Chondrocyte (in vitro differentiated cells): ENCODE measurements around the gene GPC6. TPM values are rescaled to one million over a fixed set of nuclear protein-coding genes. Genes with fewer than 3 reads are reported as not detected.

ENCODE experiments used
- DNase-seq: peaks from one replicate; pipeline ENCODE4 v3.0.0; 2021; ENCODE audit warnings: mixed read lengths, low spot score
- H3K27ac Mint-ChIP-seq: one replicate; pipeline ENCODE4 v1.8.0; 2021; ENCODE audit warnings: mild to moderate bottlenecking, moderate library complexity, mixed read lengths; ENCODE audit not compliant: unreplicated experiment
- H3K27me3 Mint-ChIP-seq: 2 replicates; pipeline ENCODE4 v1.8.0; 2021; ENCODE audit warnings: low read depth, mixed read lengths
- H3K36me3 Mint-ChIP-seq: 2 replicates; pipeline ENCODE4 v1.8.0; 2021; ENCODE audit warnings: low read depth, mixed read lengths
- H3K4me1 Mint-ChIP-seq: 2 replicates; pipeline ENCODE4 v1.8.0; 2021; ENCODE audit warnings: low read depth, mild to moderate bottlenecking, mixed read lengths
- H3K4me3 Mint-ChIP-seq: one replicate; pipeline ENCODE4 v1.8.0; 2021; ENCODE audit warnings: mild to moderate bottlenecking, moderate library complexity, mixed read lengths; ENCODE audit not compliant: unreplicated experiment
- H3K9me3 Mint-ChIP-seq: 2 replicates; pipeline ENCODE4 v1.8.0; 2021; ENCODE audit warnings: low read depth, mixed read lengths
- total RNA-seq: library from RNA; stranded (reverse); gene quantifications from 3 replicates; pipeline ENCODE4 v1.2.1, GENCODE V29; 2021
- TF ChIP-seq, protein P1 (sequence below): fragments of 200-600 bp; sonication (generic); IDR thresholded peaks from 2 replicates; pipeline ENCODE4 v1.5.0; 2021; ENCODE audit warnings: antibody characterized with exemption, mild to moderate bottlenecking, moderate library complexity

Gene GPC6
- total RNA-seq, 1 donor from 2014 or later: 76.1 TPM

GRCh38 chr13:93283255-93283654 lies 56.6 kb downstream of the GPC6 start:
- H3K9me3 Mint-ChIP-seq: no peaks in the 10 kb centered on the region
- H3K36me3 Mint-ChIP-seq: no peaks in the 10 kb centered on the region
- TF ChIP-seq, protein P1, sequence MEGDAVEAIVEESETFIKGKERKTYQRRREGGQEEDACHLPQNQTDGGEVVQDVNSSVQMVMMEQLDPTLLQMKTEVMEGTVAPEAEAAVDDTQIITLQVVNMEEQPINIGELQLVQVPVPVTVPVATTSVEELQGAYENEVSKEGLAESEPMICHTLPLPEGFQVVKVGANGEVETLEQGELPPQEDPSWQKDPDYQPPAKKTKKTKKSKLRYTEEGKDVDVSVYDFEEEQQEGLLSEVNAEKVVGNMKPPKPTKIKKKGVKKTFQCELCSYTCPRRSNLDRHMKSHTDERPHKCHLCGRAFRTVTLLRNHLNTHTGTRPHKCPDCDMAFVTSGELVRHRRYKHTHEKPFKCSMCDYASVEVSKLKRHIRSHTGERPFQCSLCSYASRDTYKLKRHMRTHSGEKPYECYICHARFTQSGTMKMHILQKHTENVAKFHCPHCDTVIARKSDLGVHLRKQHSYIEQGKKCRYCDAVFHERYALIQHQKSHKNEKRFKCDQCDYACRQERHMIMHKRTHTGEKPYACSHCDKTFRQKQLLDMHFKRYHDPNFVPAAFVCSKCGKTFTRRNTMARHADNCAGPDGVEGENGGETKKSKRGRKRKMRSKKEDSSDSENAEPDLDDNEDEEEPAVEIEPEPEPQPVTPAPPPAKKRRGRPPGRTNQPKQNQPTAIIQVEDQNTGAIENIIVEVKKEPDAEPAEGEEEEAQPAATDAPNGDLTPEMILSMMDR: no peak
- DNase-seq: no peak
- no peaks in the 10 kb centered on the region for H3K4me1 Mint-ChIP-seq
- no peak overlapping the region for H3K4me3 Mint-ChIP-seq
- no peaks in the 10 kb centered on the region for H3K27me3 Mint-ChIP-seq
- no peak overlapping the region for H3K27ac Mint-ChIP-seq

GRCh38 chr13:93284064-93284463 lies 57.5 kb downstream of the GPC6 start:
- Mint-ChIP-seq H3K4me1 (peaks cover 2% of the 10 kb centered on the region), H3K9me3 (no peaks in the 10 kb centered on the region), H3K36me3 (no peaks in the 10 kb centered on the region), H3K27me3 (no peaks in the 10 kb centered on the region), H3K27ac (no peak overlapping the region), H3K4me3 (no peak overlapping the region)
- TF ChIP-seq, protein P1: no peak
- no peak for DNase-seq

DNA sequence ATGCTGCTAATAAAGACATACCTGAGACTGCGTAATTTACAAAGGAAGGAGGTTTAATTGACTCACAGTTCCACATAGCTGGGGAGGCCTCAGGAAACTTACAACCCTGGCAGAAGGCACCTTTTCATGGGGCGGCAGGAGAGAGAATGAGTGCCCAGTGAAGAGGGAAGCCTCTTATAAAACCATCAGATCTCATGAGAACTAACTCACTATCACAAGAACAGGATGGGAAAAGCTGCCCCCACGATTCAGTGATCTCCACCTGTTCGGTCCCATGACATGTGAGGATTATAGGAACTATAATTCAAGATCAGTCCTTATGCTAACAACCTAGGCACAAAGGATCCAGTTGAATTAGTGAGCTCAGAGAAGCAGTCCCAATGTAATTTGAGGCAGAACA lies 59.4 kb downstream of the GPC6 start:
- H3K36me3 Mint-ChIP-seq: no peaks in the 10 kb centered on the region
- H3K27ac Mint-ChIP-seq: no peak overlapping the region
- H3K4me1 Mint-ChIP-seq: peaks cover 18% of the 10 kb centered on the region
- DNase-seq: no peak
- TF ChIP-seq, protein P1: no peak
- H3K9me3 Mint-ChIP-seq: no peaks in the 10 kb centered on the region
- H3K27me3 Mint-ChIP-seq: no peaks in the 10 kb centered on the region
- no peak overlapping the region for H3K4me3 Mint-ChIP-seq

DNA sequence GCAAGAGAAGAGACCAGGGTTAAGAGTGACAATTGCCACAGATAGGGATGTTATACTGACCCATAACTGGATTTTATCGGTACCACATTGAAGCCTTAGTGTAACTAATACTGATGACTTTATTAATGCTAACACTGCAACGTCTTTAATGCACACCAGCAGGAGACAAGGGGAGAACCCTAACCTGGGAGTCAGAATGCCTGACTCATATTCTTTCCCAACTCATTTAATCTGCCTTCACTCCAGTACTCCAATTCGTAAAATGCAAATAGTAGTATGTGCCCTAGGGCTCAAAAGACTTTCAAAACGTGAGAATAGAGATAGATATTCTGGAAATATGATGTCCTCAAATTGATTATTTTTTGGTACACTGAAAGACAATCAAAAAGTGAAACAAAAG lies 62.4 kb downstream of the GPC6 start:
- H3K27me3 Mint-ChIP-seq: no peaks in the 10 kb centered on the region
- H3K4me1 Mint-ChIP-seq: peaks cover 20% of the 10 kb centered on the region
- no peaks in the 10 kb centered on the region for H3K9me3 Mint-ChIP-seq
- DNase-seq: no peak
- no peak overlapping the region for H3K4me3 Mint-ChIP-seq
- TF ChIP-seq, protein P1: no peak
- no peaks in the 10 kb centered on the region for H3K36me3 Mint-ChIP-seq
- no peak overlapping the region for H3K27ac Mint-ChIP-seq

DNA sequence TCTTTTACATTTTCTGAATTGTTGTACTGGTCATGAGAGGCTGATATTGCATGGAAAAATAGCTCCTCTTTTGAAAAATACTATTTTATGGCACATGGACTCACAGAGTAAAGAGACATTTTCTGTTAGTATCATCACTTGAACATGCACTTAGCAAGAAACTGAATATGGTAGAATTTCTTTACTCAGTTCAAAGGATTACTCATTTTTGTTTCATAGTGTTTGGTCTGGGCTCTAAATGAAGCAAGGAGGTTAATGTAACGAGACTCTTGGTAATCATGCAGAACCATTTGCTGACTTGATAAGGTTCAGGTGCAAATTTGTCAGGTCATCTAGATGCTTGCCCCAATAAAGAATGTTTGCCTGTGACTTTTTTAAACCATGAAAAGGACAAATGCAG lies 63.2 kb downstream of the GPC6 start:
- no peaks in the 10 kb centered on the region for H3K27me3 Mint-ChIP-seq
- H3K9me3 Mint-ChIP-seq: no peaks in the 10 kb centered on the region
- DNase-seq: no peak
- TF ChIP-seq, protein P1: no peak
- no peak overlapping the region for H3K27ac Mint-ChIP-seq
- H3K36me3 Mint-ChIP-seq: peaks cover 2% of the 10 kb centered on the region
- H3K4me1 Mint-ChIP-seq: peaks cover 20% of the 10 kb centered on the region
- H3K4me3 Mint-ChIP-seq: no peak overlapping the region
